Breast epithelium (tissue), 3 donors: ENCODE measurements around the gene MCU.
"Not testable (repeated sequence)": the region's sequence is repeated elsewhere in the genome, so short reads cannot be mapped to it uniquely, and the experiment has no call there.

ENCODE experiments used
- CTCF ChIP-seq, 3 donors: fragments of 450-650 bp; IDR thresholded peaks; one replicate each; pipeline ENCODE4 v1.5.1; 2016 to 2017; ENCODE audit warnings: antibody characterized with exemption in 3 of 3, mild to moderate bottlenecking in 3 of 3, moderate library complexity in 3 of 3
- POLR2A ChIP-seq: fragments of 450-650 bp; IDR thresholded peaks from one replicate; pipeline ENCODE4 v1.6.1; 2016; ENCODE audit warnings: antibody characterized with exemption, mild to moderate bottlenecking, moderate library complexity

GRCh38 chr10:72702465-72702864, 10.5 kb downstream of the MCU start:
- not testable (repeated sequence) for TF ChIP-seq POLR2A; CTCF (IDR thresholded peaks at IDR 0.05)
